Left lung (tissue), 10 donors: ENCODE data around the gene GRB10. TPM values are rescaled to one million over a fixed set of nuclear protein-coding genes. Genes with fewer than 3 reads are reported as not detected.

Experiments
- ATAC-seq: fragments of 200-7000 bp; cut with Tn5 transposase; one replicate; pipeline ENCODE4 v1.9.1; 2020; ENCODE audit warnings: moderate library complexity
- DNase-seq, 4 donors: peaks; one replicate each; pipeline ENCODE4 v3.0.0-alpha.2; 2013 to 2020
- H3K27ac ChIP-seq, 2 donors: fragments of 200-600 bp; sonication (generic) in 1 of 2; one replicate each; pipeline versions ENCODE4 v1.5.0 to v1.8.0; 2020 to 2021
- H3K27me3 ChIP-seq, 2 donors: fragments of 200-600 bp; sonication (generic) in 1 of 2; one replicate each; pipeline versions ENCODE4 v1.5.0 to v1.8.0; 2020 to 2021
- H3K36me3 ChIP-seq, 2 donors: fragments of 200-600 bp; sonication (generic) in 1 of 2; one replicate each; pipeline versions ENCODE4 v1.5.0 to v1.8.0; 2020 to 2021
- H3K4me1 ChIP-seq, 2 donors: fragments of 200-600 bp; one replicate each; pipeline ENCODE4 v1.8.0; 2021
- H3K4me3 ChIP-seq, 2 donors: fragments of 200-600 bp; sonication (generic) in 1 of 2; one replicate each; pipeline versions ENCODE4 v1.5.0 to v1.8.0; 2020 to 2021; ENCODE audit warnings: mild to moderate bottlenecking in 1 of 2
- H3K9me3 ChIP-seq, 2 donors: fragments of 200-600 bp; sonication (generic) in 1 of 2; one replicate each; pipeline versions ENCODE4 v1.5.0 to v1.8.0; 2020 to 2021
- CTCF ChIP-seq, 2 donors: fragments of 200-600 bp; sonication (generic) in 1 of 2; IDR thresholded peaks; one replicate each; pipeline versions ENCODE4 v1.5.0 to v1.8.0; 2021; ENCODE audit warnings: antibody characterized with exemption in 2 of 2
- intact Hi-C, 2 donors: fragments of 100-400 bp; cut with DNase I; formaldehyde crosslinking; loops; one replicate each; pipeline versions ENCODE4 v1.11.2 to v1.14.2; 2022
- polyA plus RNA-seq, 6 donors: library from polyadenylated mRNA; unstranded; fragments of 120-200 nt; gene quantifications; one replicate each; pipeline ENCODE4 v1.2.1, GENCODE V29; 2013; ENCODE audit not compliant: insufficient read length in 6 of 6
- total RNA-seq, 2 donors: library from RNA; stranded (reverse); fragmentation: NEBNext Ultra II Directional; extraction: Animal tissue kit (Norgen Biotek cat#: 25700); gene quantifications; one replicate each; pipeline ENCODE4 v1.2.1, GENCODE V29; 2021
- donor health status: DM: no; HTN: yes; CAD: no.
- donor health status: DM: no; HTN: no; CAD: no.

The GRB10 gene
- total and polyA plus RNA-seq, 8 donors: 38.8 to 58.3 (median 45.0) TPM

DNA sequence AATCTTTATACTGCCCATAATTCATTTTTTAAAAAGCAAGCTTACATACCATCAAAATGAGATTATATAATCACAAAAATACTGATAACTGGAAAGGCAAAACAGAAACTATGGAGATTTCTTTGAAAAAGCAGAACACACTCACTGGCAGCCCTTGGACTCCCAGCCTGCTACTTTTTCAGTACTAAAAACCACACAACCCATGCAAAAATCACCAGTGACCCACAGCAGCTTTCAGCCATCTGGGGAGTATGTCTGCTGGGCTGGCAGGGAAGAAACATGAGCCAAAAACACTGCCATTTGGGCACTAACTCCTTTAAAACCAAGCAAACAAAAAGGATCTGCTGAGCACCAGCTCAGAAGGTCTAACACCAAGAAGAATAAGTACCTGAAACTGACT is 137.5 kb downstream of the GRB10 start:
- ATAC-seq: no peak
- Histone ChIP-seq H3K27me3 (no peaks in the 10 kb centered on the region), H3K4me1 (no peaks in the 10 kb centered on the region), H3K9me3 (no peaks in the 10 kb centered on the region), H3K27ac (no peak overlapping the region), H3K36me3 (peaks cover 0 to 5% of the 10 kb centered on the region in 2 donors), H3K4me3 (no peak overlapping the region)
- TF ChIP-seq CTCF (IDR thresholded peaks at IDR 0.05): no peak
- DNase-seq: no peak
- intact Hi-C loops: no loop called here

DNA sequence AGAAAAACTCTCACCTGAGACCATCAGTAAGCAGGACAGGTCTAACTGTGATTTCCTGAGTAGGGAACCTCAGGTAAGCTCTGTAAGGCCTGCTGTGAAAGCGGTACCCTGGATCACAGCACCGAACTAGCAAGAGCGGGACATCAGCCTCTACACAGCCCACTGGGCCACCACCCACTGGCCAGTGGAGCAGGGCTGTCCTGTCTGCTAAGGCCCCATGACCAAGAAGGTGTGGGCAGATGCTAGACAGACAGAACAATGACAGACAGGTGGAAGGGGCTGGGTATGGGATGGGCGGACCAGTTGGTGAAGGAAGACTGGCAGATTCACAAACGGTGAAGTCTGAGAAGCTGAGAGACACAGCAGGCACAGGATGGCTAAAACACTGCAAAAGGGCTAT is 138.1 kb downstream of the GRB10 start:
- no peaks in the 10 kb centered on the region for H3K9me3 ChIP-seq
- no peak overlapping the region for H3K4me3 ChIP-seq
- no peak for TF ChIP-seq CTCF (IDR thresholded peaks at IDR 0.05)
- H3K4me1 ChIP-seq: no peaks in the 10 kb centered on the region
- no peak overlapping the region for H3K27ac ChIP-seq
- intact Hi-C loops: no loop called here
- H3K36me3 ChIP-seq: peaks cover 0 to 5% of the 10 kb centered on the region in 2 donors
- DNase-seq (no peak), ATAC-seq (no peak)
- H3K27me3 ChIP-seq: no peaks in the 10 kb centered on the region

DNA sequence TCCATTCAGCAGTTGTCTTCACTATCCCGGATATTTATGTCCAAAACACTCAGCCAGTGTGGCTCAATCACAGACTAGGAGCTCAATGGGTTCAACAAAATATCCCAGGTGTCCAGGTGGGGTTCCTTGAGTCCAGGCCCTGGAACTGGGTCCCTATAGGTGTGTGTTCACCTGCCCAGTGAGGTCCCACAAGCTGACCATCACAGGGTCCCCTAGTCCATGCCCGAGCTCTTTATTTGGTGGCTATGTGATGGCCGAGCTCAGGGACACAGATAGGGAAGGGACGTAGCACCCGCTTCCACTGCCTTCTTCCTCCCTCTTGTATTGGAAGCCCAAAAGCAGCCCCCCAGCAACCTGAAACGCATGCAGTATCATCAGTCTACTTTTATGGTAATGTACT is 138.6 kb downstream of the GRB10 start:
- ATAC-seq (no peak), DNase-seq (no peak)
- intact Hi-C loops: no loop called here
- Histone ChIP-seq H3K4me1 (no peaks in the 10 kb centered on the region), H3K36me3 (peaks cover 0 to 5% of the 10 kb centered on the region in 2 donors), H3K27ac (no peak overlapping the region), H3K4me3 (no peak overlapping the region), H3K27me3 (no peaks in the 10 kb centered on the region), H3K9me3 (no peaks in the 10 kb centered on the region)
- no peak for TF ChIP-seq CTCF (IDR thresholded peaks at IDR 0.05)

- Histone ChIP-seq H3K36me3 (no peaks in the 10 kb centered on the region), H3K27ac (no peak overlapping the region), H3K27me3 (no peaks in the 10 kb centered on the region), H3K9me3 (no peaks in the 10 kb centered on the region), H3K4me3 (no peak overlapping the region), H3K4me1 (no peaks in the 10 kb centered on the region)
- ATAC-seq (peak; percentile 83), DNase-seq (no peak)
- intact Hi-C loops: no loop called here
- TF ChIP-seq CTCF (IDR thresholded peaks at IDR 0.05): no peak
These were observed 141.0 kb downstream of the GRB10 start for GRCh38 chr7:50641442-50642405.

DNA sequence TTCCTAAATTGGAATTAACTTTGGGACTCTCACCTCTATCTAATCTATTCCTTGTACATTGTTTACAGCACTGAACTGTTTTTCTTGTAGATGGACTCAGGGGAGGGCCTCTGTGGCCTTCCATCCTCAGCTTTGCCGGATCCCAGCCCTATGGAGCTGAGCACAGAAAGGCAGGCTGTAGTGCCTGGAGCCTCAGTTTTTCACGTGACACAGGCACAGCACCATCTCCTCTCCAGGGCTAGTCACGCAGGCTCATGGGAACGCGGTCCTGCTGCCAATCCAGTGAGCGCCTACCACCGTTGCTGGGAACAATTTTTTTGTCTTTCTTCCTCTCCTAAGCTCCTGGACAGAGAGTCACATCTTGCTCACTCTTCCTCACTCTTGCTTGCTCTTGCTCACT is 141.9 kb downstream of the GRB10 start:
- Histone ChIP-seq H3K4me3 (no peak overlapping the region), H3K36me3 (no peaks in the 10 kb centered on the region), H3K27ac (no peak overlapping the region), H3K4me1 (no peaks in the 10 kb centered on the region), H3K27me3 (no peaks in the 10 kb centered on the region), H3K9me3 (no peaks in the 10 kb centered on the region)
- no peak for ATAC-seq
- intact Hi-C loops: no loop called here
- no peak for DNase-seq
- TF ChIP-seq CTCF (IDR thresholded peaks at IDR 0.05): no peak
